RPMI8226 (cell line): ENCODE results near the gene SBK2.
A peak's percentile ranks its signal among the peaks of the same experiment; 100 is the strongest.
"Not testable (repeated sequence)": the region's sequence is repeated elsewhere in the genome, so short reads cannot be mapped to it uniquely, and the experiment has no call there.

Experiments
- DNase-seq: peaks from one replicate; pipeline ENCODE4 v3.0.0-alpha.2; 2015

SBK2 gene

GRCh38 chr19:55536951-55537740 lies at the start of gene SBK2:
TSS of gene SBK2 (minus strand) at chr19:55537133. CDS start at chr19:55536294, 839 bp downstream.
- DNase-seq = no peak

DNA sequence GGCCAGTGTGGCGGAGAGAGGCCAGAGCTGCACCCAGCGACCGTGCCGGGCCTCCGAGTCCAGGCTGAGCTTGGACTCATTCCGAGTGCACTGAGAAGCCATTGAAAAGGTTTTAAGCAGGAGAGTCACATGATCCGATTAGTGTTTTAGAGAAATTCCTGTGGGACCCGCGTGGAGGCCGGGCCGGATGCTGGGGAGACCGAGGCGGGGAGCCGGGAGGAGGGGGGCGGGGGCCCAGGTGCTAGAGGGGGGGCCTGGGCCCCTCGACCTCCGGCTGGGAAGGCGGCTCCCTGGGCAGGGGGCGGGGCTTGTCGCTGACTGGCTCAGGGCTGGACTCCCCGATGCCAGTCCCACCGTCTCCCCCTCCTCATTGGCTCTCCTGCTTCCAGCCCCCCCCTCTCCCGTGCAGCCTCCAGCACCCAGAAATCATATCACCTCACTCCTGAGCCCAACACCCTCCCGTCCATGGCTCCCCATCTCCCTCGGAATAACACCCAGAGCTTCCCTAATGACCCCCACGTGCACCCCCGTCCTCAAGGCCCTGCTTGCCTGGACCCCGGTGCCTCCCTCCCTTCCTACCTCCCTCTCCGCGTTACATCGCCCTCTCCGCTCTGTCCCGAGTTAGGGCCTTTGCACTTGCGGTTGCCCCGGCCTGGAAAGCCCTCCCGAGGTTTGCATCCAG lies 48.9 kb upstream of the SBK2 start:
- DNase-seq = peak; percentile 38

GRCh38 chr19:55584871-55585270 lies 47.9 kb upstream of the SBK2 start:
- no peak for DNase-seq

DNA sequence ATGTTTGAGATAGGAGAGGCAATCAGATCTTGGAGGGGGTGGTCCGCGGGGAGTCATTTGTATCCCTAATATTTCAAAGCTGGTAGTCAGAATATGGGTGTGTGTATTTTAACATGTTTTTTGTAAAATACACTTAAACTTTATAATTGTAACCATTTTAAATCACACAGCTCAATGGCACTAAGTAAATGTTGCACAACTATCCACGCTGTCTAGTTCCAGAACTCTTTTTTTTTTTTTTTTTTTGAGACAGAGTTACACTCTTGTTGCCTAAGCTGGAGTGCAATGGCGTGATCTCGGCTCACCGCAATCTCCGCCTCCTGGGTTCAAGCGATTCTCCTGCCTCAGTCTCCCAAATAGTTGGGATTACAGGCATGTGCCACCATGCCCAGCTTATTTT lies 47.0 kb upstream of the SBK2 start:
- not testable (repeated sequence) for DNase-seq

- not testable (repeated sequence) for DNase-seq
Measured at GRCh38 chr19:55582284-55582683, 45.4 kb upstream of the SBK2 start.

DNA sequence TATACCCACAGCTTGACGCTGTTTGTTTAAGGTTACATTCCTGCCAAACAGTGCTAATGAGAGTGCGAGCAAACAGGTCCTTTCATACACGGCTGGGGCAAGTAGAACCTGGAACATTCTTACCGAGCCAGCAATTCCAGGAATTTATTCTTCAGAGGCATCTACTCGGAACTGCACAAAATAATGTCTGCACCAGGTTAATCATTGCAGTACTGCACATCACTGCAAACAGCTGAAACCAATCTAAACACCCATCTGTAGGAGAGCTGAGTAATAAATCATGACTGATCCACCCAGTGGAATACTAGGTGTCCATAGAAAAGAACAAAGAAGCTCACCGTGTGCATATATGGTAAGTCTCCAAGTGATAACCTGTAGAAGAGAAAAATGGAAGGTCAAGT lies 44.9 kb upstream of the SBK2 start:
- no peak for DNase-seq

DNA sequence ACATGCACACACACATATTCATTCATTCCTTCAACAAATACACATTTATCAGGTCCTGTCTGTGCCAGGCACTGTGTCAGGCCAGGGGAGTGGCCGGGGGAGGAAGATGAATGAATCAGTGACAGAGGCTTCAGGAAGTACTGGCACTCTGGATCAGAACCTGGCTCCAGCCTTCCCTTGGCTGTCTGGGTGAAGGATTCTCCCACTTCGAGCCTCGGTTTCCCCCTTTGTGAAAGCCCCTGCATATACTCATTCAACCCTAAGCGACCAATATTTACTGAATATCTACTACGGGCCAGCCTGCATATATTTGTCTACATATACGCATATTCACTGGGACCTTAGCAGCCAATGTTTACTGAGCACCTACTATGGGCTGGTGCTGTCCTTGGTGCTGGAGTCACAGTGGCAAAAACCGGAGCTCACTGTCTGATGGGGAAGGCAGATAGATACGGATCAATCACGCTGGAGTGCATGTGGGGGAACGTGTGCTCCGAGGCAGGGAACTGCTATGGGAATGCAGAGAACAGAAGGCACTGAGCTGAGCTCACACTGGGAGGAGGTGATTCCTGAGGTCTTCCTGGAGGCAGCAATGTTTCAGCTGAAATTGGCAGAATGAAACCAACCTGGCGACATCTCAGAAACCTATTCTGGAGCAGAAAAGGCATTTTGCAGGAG lies 44.4 kb upstream of the SBK2 start:
- DNase-seq = no peak

- peak; percentile 91 for DNase-seq
Measured at GRCh38 chr19:55580628-55581144, 43.8 kb upstream of the SBK2 start, which contains the start of gene ZNF579. TSS of gene ZNF579 (minus strand) at chr19:55580848. CDS start at chr19:55579639, 1,209 bp downstream.

- DNase-seq = peak; percentile 30
Measured at GRCh38 chr19:55579766-55580621, 43.1 kb upstream of the SBK2 start.

GRCh38 chr19:55578761-55579747 lies 42.1 kb upstream of the SBK2 start:
- DNase-seq = no peak

- DNase-seq = no peak
Measured at GRCh38 chr19:55578031-55578760, 41.3 kb upstream of the SBK2 start.

DNA sequence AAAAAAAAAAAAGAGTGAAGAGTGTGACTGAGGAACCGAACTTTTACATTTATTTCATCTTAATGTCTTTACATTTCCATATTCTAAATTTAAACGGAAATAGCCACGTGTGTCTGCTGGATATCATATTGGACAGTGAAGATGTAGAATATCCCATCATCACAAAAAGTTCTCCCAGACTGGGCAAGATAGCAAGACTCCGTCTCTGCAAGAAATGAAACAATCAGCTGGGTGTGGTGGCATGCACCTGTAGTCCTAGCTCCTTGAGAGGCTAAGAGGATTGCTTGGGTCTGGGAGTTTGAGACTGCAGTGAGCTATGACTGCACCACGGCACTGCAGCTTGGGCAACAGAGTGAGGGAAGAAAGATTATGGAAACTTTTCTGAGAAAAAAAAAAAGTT lies 39.8 kb upstream of the SBK2 start:
- DNase-seq = no peak

DNA sequence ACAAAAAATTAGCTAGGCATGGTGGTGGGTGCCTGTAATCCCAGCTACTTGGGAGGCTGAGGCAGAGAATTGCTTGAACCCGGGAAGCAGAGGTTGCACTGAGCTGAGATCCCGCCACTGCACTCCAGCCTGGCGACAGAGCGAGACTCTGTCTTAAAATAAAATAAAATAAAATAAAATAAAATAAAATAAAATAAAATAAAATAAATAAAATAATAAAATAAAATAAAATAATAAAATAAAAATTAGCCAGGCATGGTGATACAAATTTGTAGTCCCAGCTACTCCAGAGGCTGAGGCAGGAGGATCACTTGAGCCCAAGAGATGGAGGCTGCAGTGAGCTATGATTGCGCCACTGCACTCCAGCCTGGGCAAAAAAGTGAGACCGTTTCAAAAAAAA lies 37.0 kb upstream of the SBK2 start:
- DNase-seq = not testable (repeated sequence)

DNA sequence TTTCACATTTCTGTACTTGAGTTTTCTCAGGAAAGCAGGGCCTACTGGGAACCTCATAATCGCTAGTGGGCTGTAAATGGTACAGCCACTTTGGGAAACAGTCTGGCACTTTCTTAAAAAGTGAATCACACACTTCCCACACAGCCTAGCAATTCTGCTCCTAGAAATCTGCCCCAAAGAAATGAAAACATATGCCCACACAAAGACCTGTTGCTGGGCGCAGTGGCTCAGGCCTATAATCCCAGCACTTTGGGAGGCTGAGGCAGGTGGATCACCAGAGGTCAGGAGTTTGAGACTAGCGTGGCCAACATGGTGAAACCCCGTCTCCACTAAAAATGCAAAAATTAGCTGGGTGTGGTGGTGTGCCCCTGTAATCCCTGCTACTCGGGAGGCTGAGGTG lies 32.5 kb upstream of the SBK2 start:
- not testable (repeated sequence) for DNase-seq

- no peak for DNase-seq
Measured at GRCh38 chr19:55567708-55568328, 30.9 kb upstream of the SBK2 start.

- no peak for DNase-seq
Measured at GRCh38 chr19:55566823-55567222, 29.9 kb upstream of the SBK2 start.

GRCh38 chr19:55563261-55563690 lies 26.3 kb upstream of the SBK2 start:
- DNase-seq = no peak

- no peak for DNase-seq
Measured at GRCh38 chr19:55559684-55560083, 22.8 kb upstream of the SBK2 start.

- DNase-seq = peak; percentile 96
Measured at GRCh38 chr19:55554741-55555152, 17.8 kb upstream of the SBK2 start.

DNA sequence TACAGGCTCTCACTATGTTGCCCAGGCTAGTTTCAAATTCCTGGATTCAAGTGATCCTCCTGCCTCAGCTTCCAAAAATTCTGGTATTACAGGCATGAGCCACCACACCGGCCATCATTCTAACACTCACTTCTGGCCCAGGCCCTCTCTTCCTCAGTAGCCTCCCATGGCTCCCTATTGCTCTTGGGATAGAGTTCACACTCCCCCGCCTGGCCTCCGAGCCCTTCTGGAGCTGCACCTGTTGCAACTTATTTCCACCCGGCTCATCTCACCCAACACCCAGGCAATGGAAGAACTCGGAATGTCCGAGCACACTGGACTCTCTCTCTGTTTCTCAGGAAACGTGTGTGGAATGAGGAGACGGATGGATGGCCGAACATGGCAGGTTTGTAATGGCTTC lies 17.4 kb upstream of the SBK2 start:
- no peak for DNase-seq
